GM12864 (cell line): ENCODE results near the gene NADSYN1.

Experiments
- DNase-seq: peaks from one replicate; pipeline ENCODE4 v3.0.0-alpha.2; 2011; ENCODE audit warnings: low read depth
- H3K4me3 ChIP-seq: 2 replicates; pipeline ENCODE4 v1.5.1; 2011; ENCODE audit warnings: mild to moderate bottlenecking, low read depth, low read length, control low read depth
- TF ChIP-seq, protein P1 (sequence below): IDR thresholded peaks from 2 replicates; pipeline ENCODE4 v1.5.1; 2011; ENCODE audit warnings: low read depth, mild to moderate bottlenecking, moderate library complexity, low read length, control low read depth, inconsistent platforms; ENCODE audit errors: missing control alignments

The NADSYN1 gene

GRCh38 chr11:71437879-71438278, 15.1 kb upstream of the NADSYN1 start:
- no peak for DNase-seq
- TF ChIP-seq, protein P1, sequence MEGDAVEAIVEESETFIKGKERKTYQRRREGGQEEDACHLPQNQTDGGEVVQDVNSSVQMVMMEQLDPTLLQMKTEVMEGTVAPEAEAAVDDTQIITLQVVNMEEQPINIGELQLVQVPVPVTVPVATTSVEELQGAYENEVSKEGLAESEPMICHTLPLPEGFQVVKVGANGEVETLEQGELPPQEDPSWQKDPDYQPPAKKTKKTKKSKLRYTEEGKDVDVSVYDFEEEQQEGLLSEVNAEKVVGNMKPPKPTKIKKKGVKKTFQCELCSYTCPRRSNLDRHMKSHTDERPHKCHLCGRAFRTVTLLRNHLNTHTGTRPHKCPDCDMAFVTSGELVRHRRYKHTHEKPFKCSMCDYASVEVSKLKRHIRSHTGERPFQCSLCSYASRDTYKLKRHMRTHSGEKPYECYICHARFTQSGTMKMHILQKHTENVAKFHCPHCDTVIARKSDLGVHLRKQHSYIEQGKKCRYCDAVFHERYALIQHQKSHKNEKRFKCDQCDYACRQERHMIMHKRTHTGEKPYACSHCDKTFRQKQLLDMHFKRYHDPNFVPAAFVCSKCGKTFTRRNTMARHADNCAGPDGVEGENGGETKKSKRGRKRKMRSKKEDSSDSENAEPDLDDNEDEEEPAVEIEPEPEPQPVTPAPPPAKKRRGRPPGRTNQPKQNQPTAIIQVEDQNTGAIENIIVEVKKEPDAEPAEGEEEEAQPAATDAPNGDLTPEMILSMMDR = no peak
- no peak overlapping the region for H3K4me3 ChIP-seq

DNA sequence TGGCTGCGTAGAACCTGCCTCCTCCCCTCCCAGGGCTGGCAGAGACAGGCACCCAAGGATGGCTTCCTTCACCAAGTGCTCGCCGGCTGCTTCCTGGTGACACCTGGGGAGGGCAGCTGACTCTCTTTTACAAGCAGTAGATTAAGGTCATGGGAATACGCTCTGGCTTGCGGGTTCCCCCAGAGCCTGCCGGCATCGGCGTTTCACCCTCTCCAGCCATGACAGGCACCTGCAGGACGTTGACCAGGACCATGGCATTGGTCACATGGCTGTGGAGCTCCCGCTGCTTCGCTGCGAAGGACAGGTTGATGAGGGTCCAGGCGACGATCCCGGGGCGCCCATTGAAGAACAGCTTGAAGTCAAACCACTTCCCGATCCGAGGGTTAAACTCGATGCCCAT, 14.4 kb upstream of the NADSYN1 start:
- DNase-seq = no peak
- no peak overlapping the region for H3K4me3 ChIP-seq
- TF ChIP-seq, protein P1 = no peak

GRCh38 chr11:71440021-71440755, 12.8 kb upstream of the NADSYN1 start:
- TF ChIP-seq, protein P1 = no peak
- no peak overlapping the region for H3K4me3 ChIP-seq
- no peak for DNase-seq

DNA sequence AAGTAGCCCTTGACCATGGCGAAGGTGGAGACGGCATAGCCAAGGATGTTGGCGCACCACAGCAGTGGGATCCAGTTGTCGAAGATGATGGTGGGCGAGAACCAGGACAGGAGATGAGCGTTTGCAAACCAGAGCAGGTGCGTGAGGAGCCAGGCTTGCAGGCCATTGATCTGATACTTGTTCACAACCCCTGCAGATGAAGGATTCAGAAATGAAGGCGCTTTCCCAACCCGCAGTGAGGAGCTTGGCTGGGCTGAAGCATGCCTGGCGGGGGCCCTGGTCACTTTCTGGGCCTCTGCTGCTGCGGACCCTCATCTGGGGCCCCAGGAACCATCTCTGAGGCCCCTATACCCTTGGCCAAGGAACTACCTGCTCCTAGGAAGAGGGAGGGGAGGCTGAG, 11.8 kb upstream of the NADSYN1 start:
- TF ChIP-seq, protein P1 = no peak
- DNase-seq = no peak
- no peak overlapping the region for H3K4me3 ChIP-seq

- TF ChIP-seq, protein P1 = no peak
- H3K4me3 ChIP-seq = no peak overlapping the region
- DNase-seq = no peak
Measured at GRCh38 chr11:71442123-71442522, 10.9 kb upstream of the NADSYN1 start.

DNA sequence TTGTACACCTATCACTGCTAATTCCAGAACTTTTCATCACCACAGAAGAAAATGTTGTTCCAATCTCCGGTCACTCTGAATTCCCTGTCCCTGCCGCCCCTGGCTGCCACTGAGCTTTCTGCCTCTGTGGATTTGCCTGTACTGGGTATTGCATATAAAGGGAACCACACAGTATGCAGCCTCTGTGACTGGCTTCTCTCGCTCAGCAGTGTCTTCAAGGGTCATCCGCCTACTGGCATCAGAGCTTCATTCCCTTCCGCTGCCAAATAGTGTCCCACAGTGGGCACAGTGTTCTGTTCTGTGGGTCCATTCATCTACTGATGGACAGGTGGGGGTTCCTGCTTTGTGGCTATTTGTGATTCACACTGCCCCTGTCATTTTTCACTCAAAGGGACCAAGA, 10.1 kb upstream of the NADSYN1 start:
- TF ChIP-seq, protein P1 = no peak
- DNase-seq = no peak
- no peak overlapping the region for H3K4me3 ChIP-seq
